Activated T-cell treated with anti-CD3 and anti-CD28 coated beads for 48 hours (primary cell): ENCODE results near the gene NPSR1.
"Not testable (repeated sequence)": the region's sequence is repeated elsewhere in the genome, so short reads cannot be mapped to it uniquely, and the experiment has no call there.

Source experiments
- DNase-seq: peaks from one replicate; pipeline ENCODE4 v3.0.0-alpha.2; 2020; ENCODE audit warnings: low read depth

NPSR1 gene

DNA sequence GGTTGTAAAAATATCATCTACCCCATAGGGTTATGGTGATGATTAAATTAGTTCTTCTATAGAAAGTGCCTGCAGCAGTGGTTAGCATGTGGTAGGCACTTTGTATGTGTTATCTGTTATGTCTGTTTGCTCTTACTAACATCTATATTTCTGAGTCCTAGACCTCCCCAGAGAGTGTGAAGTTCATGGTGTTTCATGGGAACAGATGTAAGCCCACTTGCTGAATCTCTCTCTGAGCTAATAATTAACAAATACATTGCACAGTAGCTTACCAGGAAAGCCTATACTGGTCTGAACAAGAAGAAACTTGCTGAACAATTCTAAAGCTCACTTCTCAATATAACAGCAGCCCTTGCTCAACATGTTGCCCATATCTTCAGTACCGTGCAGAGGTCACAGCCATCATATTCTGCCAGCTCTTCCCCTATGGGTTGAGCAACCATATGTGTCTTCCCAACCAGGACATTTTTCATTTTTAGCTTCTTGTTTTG is 100.1 kb downstream of the NPSR1 start:
- no peak for DNase-seq

DNA sequence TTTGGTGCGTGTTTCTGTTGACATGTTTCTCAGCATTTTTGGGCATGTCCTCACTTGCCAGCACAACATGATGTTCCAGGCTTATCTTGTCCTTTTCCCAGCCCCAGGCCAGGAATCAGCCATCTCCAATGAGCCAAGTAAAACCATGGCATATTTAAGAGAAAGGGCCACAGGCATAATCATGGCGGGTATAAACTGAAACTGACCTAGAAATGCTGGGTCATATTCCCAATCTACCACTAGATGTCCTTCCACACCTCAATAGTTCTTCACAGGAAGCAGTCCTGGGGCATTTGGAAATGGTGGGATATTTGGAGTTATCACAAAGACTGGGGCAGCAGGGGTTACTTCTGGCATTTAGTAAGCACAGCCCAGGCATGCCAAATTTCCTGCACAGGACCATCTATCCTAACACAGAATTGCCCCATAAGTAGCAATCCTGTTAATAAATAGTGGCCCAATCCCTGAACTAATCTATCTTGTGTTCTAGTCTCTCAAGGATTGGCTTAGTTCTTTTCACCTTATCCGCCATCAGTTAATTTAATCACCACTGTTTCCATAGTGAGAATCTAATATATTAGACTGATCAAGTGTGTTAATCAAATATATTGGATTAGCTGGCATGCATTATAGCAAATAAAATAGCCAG is 101.6 kb downstream of the NPSR1 start:
- DNase-seq = no peak

GRCh38 chr7:34760271-34760670 is 102.3 kb downstream of the NPSR1 start:
- no peak for DNase-seq

- no peak for DNase-seq
These were observed 103.2 kb downstream of the NPSR1 start for GRCh38 chr7:34761206-34761605.

GRCh38 chr7:34761627-34762026 is 103.6 kb downstream of the NPSR1 start:
- DNase-seq = no peak

DNA sequence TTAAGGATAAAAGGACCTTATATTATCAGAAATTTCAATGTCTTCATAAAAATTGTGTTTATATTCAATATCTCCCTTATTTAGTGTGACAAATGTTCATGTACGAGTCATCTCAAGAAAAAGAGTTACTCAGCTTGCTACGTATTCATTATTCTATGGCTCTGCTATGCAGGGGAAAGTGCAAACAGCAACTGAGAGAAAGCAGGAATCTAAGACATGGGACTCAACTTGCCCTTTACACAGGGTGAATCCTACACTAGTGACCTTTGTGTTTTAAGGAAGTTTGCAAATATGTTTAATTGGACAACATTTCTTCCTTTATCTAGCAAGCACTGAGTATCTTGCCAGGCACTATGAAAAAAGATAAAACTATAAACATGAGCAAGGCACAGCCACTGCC is 104.7 kb downstream of the NPSR1 start:
- DNase-seq = no peak

GRCh38 chr7:34772296-34772938 is 114.4 kb downstream of the NPSR1 start:
- no peak for DNase-seq

DNA sequence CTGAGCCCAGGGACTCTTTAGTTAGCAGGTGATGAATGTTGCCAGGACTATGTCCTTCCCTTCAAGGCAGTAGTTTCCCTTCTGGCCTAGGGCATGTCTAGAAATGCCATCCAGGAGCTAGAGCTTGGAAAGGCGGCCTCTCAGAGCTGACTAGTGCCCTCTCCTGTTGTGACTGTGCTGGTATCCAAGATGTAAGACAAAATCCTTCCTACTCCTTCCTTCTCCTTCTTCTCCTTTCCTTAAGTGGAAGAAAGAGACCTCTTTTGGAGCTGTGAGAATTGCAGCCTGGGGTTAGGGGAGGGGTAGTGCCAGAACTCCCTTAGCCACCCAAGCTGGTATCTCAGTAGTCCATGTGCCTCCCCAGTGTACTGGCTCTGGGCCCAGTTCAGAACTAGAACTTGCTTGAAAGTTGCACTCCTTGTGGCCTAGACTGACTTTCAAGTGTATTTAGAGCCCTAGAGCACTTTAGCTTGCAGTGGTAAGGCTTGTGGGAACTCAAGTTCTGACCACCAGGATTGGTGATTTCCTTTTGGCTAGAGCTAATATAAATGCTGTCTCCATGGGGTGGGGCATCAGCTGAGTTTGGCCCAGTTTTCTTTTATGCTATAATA is 118.8 kb downstream of the NPSR1 start:
- DNase-seq = no peak

DNA sequence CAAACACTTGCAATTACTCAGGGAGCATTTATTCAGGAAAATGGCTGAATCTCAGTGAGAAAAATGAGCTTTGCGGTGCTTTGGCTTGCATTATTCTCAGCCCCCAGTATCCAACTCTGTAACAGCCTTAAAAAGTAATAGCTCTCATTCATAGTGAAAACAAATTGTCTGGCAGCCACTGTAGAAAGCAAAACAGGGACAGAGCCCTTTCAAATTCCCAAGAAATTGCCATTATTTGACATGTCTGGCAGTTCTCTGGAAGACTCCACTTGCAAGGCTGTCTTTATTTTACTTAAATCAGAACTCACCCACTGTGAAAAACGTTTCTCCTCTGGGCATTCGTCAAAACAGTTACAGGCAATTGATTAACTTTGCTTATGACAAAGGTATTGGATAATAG is 122.5 kb downstream of the NPSR1 start:
- DNase-seq = no peak

DNA sequence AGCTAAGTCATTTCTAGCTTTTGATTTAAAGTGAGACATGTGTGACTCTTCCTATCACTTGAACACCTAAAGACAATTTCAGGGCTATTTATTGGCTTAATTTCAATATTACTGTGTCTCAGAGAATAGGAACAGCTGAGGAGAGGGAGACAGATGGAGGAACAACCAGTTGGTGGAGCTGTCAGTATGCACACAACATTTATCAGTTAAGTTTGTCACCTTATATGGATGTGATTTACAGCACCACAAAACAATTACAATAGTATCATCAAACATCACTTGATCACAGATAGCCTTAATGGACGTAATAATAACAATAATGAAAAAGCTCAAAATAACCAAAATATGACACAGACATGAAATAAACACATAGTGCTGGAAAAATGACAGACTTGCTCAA is 129.6 kb downstream of the NPSR1 start:
- DNase-seq = no peak

GRCh38 chr7:34806831-34807230 is 148.8 kb downstream of the NPSR1 start:
- no peak for DNase-seq

GRCh38 chr7:34807548-34808340 is 149.7 kb downstream of the NPSR1 start:
- no peak for DNase-seq

DNA sequence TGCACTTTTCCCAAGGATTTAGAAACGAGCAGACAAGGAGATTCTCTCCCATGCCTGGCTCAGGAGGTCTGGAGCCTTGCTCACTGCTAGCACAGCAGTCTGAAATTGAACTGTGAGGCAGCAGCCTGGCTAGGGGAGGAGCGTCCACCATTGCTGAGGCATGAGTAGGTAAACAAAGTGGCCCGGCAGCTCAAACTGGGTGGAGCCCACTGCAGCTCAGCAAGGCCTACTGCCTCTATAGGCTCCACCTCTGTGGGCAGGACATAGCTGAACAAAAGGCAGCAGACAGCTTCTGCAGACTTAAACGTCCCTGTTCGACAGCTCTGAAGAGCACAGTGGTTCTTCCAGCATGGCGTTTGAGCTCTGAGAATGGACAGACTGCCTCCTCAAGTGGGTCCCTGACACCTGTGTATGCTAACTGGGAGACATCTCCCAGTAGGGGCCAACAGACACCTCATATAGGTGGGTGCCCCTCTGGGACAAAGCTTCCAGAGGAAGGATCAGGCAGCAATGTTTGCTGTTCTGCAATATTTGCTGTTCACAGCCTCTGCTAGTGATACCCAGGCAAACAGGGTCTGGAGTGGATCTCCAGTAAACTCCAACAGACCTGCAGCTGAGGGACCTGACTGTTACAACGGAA is 156.3 kb downstream of the NPSR1 start:
- DNase-seq = not testable (repeated sequence)

DNA sequence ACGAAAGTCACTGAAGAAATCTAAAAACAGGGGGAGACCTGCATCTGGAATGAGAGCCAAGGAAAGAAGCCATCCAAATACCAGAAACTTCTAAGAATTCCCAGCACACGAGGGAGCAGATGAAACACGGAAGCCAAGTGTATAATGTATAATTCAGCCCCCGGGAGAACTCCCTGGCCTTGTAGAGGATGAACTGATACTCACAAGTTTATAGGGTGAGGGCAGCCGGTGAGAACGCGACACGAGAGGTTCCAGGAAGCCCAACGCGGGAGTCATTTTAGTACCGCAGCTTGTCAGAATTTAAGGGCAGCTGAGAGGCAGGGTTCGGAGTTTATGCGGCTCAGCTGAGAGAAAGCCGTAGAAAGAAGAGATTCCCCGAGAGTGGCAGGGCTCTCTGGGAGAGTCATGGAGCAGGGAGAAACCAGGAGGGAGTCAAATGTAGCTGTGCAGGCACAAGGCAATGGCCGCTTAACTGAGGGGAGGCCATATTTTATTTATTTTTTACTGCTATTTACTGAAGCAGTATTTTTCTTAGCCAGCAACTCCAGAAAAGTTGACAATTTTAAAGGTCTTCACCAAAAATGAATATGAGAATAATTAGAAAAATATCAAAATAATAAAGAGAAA is 164.0 kb downstream of the NPSR1 start:
- no peak for DNase-seq

DNA sequence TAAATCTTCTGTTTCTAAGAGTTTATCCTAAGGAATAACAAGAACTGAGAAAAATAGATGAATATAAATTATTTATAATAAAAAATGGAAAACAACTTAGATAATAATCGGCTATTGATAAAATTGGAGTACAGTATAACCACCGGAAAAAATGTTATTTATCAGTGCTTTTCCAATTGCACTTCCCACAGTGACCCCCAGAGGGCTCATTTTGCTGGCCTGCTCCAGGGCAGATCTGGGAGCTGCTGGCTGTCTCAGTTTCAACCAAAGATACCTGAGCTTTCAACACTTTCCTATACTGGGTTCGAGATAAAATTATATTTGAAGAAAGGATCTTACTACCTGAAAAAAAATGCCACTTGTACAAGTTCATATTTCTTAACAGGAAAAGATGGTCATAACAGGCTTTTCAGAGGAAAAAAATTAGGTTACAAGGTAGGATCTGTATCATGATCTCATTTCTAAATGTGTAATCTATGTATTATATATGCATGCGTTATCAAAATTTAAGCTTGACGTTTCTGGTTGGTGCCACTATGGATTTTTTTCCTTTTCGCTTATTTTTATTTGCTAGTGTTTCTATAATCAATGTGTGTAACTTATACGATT is 165.7 kb downstream of the NPSR1 start:
- peak; percentile 38 for DNase-seq

GRCh38 chr7:34825221-34825620 is 167.2 kb downstream of the NPSR1 start:
- DNase-seq = no peak

DNA sequence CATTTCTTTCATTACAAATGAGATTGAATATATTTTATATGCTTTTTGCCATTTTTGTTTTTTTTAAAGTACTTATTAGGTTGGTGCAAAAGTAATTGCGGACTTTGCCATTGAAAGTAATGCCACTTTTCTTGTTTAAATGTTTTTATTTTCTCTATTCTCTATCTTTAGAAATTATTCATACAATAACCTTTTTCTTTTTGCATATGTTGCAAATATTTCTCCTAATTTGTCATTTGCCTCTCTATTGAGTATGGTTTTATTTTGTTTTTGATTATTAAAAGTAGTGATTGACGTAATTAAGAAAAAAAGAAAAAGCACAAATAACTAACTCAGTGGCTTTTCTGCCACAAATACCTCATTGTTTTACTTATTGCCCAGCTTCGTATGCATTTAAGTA is 172.4 kb downstream of the NPSR1 start:
- no peak for DNase-seq

DNA sequence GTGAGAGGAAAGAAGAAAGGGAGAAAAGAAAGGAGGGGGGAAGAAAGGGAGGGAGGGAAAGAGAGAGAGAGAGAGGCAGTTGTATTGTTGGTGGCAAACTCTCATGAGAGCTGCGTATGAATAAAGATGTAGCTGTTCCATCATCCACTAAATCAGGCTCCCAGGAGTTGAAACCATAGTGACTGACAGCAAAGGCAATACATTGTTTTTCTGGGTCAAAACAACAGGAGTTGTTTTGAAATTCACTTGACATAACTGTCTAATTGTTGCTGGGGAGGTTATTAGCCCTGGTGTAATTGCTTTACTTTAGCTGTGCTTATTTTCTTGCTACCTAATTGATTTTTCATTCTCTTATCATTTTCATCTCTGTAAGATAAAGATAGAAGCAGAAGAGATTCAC is 173.4 kb downstream of the NPSR1 start:
- no peak for DNase-seq

GRCh38 chr7:34832020-34832419 is 174.0 kb downstream of the NPSR1 start:
- no peak for DNase-seq

GRCh38 chr7:34835901-34836600 is 178.0 kb downstream of the NPSR1 start:
- DNase-seq = no peak

GRCh38 chr7:34837316-34837715 is 179.3 kb downstream of the NPSR1 start:
- no peak for DNase-seq
